PFSK-1 (cell line): Measurements from ENCODE around the gene KLHL26.

ENCODE experiments used
- POLR2AphosphoS5 ChIP-seq: IDR thresholded peaks from 2 replicates; pipeline ENCODE4 v1.6.1; 2012; ENCODE audit warnings: low read depth, mild to moderate bottlenecking, control low read depth, low read length, moderate library complexity
- TF ChIP-seq, protein P1 (sequence below), 2 experiments: IDR thresholded peaks; 2 replicates each; pipeline versions ENCODE4 v1.6.1 to v1.8.0; 2011 to 2012; ENCODE audit warnings: low read depth in 2 of 2, low read length in 2 of 2, control low read depth in 1 of 2, inconsistent platforms in 1 of 2, mild to moderate bottlenecking in 1 of 2, moderate library complexity in 1 of 2; ENCODE audit not compliant: insufficient read depth in 1 of 2

DNA sequence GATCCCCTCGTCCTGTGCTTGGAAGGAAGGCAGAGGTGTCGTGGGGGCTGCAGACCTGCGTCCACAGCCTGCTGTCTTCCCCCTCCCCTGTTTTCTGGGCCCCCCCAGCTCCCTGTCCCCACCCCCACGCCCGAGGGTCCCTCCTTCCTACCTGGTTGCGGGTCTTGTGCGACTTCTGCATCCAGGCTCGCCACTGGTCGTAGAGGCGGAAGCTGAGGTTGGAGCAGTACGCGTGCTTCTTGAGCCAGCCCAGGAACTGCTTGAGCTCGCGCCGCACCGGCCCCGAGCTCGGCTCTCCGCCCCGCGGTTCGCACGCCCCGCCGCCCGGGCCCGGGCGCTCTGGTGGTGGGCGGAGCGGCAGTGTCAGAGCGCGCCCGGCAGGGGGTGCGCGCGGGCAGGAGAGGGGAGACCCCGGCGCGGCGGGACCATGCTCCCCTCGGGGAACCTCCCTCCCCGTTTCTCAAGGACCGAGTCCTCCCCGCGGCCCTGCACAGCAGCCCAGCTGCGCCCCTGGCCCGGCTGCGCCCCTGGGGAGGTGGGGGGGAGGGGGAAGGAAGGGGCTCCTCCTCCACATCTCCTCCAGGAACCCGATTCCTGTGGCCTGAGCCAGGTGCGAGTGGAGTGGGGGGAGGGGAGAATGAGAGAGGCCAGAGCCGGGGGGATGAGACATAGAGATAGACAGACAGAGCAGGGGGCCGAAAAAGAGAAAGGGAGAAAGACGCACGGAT is 42.6 kb upstream of the KLHL26 start:
- no peak for TF ChIP-seq POLR2AphosphoS5
- TF ChIP-seq, protein P1, sequence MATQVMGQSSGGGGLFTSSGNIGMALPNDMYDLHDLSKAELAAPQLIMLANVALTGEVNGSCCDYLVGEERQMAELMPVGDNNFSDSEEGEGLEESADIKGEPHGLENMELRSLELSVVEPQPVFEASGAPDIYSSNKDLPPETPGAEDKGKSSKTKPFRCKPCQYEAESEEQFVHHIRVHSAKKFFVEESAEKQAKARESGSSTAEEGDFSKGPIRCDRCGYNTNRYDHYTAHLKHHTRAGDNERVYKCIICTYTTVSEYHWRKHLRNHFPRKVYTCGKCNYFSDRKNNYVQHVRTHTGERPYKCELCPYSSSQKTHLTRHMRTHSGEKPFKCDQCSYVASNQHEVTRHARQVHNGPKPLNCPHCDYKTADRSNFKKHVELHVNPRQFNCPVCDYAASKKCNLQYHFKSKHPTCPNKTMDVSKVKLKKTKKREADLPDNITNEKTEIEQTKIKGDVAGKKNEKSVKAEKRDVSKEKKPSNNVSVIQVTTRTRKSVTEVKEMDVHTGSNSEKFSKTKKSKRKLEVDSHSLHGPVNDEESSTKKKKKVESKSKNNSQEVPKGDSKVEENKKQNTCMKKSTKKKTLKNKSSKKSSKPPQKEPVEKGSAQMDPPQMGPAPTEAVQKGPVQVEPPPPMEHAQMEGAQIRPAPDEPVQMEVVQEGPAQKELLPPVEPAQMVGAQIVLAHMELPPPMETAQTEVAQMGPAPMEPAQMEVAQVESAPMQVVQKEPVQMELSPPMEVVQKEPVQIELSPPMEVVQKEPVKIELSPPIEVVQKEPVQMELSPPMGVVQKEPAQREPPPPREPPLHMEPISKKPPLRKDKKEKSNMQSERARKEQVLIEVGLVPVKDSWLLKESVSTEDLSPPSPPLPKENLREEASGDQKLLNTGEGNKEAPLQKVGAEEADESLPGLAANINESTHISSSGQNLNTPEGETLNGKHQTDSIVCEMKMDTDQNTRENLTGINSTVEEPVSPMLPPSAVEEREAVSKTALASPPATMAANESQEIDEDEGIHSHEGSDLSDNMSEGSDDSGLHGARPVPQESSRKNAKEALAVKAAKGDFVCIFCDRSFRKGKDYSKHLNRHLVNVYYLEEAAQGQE (IDR thresholded peaks at IDR 0.05; ENCODE audit: insufficient read depth in 1 of 2, low read depth in 2 of 2, low read length in 2 of 2), result no peak
